Measurements from ENCODE around the gene NR3C2.

Gene NR3C2

DNA sequence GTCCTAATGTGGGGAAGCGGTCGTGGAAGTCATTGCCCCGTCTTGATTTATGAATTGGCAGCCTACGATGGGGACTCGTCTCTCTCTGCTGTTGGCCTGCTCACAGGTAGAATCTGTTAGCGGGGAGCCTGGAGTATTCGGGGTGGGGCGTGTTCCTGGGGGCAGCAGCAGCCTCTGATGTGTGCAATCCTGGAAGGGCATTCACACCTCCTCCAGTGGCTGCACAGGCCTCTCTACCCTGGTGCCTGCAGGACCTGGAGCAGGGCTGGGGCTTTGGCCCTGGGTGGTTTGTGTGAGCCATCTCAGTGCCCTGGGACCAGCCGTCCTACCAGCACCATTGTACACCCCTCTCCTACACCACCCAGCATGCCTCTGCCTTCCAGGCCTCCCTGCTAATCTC lies 369.4 kb downstream of the NR3C2 start:
- DNase-seq (ENCODE audit: low read depth) = no peak

GRCh38 chr4:148071009-148071408 lies 371.2 kb downstream of the NR3C2 start:
- no peak for DNase-seq (ENCODE audit: low read depth)

GRCh38 chr4:148069895-148070178 lies 372.4 kb downstream of the NR3C2 start:
- DNase-seq (ENCODE audit: low read depth) = no peak

DNA sequence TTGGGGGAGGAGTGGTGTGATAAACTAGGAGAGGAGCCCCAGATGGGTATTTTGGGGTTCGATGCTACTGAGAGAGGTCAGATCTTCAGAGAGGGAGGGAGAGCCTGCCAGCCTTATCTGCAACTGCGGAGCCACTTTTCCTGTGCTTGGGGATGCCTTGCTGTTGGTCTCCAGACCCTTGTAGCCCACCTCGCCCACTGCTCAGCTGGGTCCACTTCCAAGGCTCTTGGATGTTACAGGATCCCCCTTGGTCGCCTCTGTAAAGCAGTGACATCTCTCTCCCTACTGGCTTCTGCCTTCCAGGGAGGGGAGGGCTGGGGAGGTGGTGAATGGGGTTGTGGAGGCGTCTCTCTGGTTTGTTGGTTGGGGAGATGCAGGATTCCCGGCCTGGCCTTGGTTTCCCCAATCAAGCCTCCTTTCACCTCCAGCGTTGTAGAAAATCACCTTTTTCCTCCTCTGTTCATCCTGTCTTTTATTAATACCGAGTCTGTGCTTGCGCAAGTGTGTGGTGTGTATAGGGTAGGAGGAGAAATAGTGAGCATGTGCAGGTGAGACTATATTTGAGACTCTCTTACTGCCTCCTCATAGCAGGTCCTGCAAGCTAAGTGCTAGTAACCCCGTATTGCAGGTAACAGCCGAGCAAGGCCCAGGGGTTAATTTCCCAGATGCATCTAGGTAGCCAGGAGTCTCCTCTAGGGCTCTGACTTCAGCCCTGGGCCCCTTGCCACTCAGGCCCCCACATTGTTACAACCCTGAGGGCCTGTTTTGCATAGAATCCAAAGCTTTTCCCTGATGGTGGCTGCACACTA lies 372.9 kb downstream of the NR3C2 start:
- no peak for DNase-seq (ENCODE audit: low read depth)

- DNase-seq (ENCODE audit: low read depth) = no peak
Observed at GRCh38 chr4:148068065-148068911, 373.9 kb downstream of the NR3C2 start.

DNA sequence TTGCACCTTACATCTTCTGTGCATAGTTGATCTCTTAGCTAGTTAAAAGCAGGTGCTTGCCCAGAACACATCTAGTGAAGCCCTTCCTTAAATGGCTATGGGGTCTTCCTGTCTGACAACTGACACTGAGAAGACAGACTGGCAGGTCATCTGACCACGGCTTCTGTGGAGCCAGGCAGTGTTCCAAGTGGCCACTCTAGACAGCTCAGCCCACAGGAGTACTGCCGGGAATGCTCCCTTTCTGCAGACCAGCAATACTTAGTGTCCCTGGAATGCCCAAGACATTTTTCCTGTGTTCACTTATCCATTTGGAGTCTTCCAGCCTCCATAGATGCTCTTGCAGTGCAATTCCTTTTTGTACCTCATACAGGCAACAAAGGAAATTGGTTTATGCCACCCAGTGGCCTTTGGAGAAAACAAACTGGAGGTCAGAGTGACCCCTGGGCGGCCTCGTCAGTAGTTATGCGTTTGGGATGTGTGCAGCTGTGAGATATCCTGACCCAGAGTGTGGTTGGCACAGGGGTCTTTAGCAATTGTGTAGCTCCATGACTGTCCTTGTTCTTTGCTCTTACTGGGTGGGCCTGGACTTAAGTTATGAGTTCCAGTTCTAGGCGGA lies 374.8 kb downstream of the NR3C2 start:
- DNase-seq (ENCODE audit: low read depth) = no peak

DNA sequence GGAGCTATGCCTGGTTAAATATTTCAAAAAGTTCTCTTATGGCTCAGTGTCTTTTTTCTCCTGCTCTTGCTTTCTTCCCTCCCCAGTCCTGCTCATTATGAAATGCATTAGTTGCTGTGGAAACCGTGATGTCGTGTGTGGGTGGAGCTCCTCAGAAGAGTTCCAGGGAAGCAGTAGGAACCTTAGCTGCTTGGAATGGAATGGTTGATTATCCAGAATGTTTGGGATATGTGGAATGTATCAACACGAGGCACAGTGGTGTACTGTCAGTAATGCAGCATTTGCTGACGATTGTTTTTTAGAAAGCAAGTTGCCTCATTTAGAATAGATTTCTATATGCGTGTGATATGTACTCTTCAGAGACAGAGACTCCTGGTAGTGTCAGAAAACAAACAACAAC lies 377.1 kb downstream of the NR3C2 start:
- no peak for DNase-seq (ENCODE audit: low read depth)

DNA sequence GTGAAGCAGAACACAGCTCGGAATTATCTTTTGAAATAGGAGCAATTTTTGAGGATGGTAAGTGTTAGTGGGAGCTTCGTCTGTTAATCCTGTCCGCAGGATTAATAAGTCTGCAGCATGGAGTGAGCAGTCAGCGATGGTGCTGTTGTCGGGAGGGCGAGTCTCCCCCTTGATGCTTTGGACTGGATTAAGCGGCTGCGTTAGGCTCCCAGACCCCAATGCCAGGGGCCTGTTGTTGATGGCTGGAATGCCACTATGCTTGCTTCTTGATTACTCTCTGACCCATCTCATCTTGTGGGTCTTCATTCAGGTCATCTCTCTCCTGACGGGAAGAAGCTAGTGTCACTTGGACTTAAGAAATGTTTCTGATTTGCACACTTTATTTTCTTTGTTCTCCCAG lies 377.8 kb downstream of the NR3C2 start:
- no peak for DNase-seq (ENCODE audit: low read depth)

DNA sequence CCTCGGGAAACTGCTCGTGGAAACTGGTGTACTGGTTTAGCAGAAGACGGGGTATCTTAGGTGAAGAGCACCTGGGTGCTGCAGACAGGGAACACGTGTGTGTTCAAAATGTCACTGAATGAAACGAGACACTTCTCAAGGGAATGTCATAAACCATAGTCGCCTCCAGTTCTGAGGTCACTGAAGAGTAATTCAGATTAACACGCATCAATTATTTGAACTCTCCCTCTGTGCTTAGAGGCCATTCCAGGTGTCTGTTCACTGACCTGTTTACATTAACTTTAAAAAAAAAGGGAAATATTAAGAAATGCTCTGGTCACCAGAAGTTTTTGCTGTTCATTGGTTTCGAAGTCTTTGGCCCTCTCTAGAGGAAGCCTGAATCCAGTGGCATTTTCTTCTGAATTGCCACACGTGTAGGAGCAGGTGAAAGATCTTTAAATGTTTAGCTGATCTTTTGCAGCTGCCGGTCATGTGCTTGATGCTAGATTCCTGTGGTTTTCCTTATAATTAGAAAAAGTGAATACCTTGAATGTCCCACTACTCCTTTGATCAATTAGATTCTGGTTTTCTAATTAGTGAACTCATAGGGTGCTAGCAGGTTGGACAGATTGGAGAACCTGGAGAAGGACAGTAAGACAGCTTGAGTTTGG lies 379.8 kb downstream of the NR3C2 start:
- no peak for DNase-seq (ENCODE audit: low read depth)

- no peak for DNase-seq (ENCODE audit: low read depth)
Observed at GRCh38 chr4:148061795-148062194, 380.4 kb downstream of the NR3C2 start.

DNA sequence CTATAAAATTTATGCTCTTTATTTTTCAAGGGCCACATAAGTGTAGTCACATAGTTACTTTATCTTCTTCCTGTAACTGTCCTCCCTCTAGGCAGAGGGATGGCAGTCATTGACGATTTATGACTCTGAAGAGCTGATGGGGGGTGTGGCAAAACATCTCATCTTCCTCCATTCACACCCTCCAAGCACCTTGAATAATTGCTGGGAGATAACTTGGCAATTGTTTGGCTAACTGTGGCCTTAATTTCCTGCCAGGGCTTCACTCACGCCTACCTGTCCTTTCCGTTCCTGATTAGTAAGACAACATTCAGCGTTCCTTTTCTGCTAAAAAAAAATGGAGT lies 381.1 kb downstream of the NR3C2 start:
- DNase-seq (ENCODE audit: low read depth) = no peak

DNA sequence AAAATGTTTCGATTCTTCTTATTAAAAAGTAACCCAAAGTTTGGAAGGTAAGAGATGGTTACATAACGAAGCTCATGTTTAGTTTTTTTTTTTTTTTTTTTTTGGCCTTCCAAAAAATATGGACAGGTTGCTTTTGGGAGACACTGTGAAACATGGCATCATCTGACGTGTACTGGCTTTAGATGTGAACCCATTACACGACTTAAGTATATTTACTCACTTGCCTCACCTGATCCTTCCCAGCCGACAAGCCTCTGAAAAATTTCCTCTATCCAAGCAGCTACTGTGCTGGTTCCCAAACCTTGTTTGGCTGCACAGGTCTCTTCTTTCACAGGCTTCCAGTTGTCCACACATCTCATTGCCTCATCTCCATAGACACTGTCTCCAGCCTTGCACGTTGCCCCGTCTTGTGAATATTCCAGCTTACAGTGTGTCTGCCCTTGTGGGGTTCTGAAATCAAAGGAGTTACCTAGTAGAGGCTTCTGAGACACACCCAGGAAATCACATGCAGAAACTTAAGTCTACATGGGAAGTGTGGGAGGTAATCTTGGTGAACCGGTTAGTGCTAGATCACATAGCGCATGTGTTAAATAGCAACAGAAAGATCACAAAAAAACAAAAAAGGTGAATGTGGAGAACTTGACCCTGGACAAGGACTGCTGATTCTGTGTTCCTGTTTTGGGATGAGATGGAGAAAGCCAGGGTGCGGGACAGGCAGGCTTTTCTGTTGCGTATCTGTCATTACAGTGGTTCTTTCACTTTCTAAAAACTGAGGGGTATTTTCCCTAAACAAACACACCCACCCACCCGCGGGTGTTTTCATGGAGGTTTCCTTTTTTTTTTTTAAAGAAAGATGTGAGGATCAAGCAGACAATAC lies 381.7 kb downstream of the NR3C2 start:
- DNase-seq (ENCODE audit: low read depth) = no peak

- no peak for DNase-seq (ENCODE audit: low read depth)
Observed at GRCh38 chr4:148059617-148060180, 382.5 kb downstream of the NR3C2 start.

DNA sequence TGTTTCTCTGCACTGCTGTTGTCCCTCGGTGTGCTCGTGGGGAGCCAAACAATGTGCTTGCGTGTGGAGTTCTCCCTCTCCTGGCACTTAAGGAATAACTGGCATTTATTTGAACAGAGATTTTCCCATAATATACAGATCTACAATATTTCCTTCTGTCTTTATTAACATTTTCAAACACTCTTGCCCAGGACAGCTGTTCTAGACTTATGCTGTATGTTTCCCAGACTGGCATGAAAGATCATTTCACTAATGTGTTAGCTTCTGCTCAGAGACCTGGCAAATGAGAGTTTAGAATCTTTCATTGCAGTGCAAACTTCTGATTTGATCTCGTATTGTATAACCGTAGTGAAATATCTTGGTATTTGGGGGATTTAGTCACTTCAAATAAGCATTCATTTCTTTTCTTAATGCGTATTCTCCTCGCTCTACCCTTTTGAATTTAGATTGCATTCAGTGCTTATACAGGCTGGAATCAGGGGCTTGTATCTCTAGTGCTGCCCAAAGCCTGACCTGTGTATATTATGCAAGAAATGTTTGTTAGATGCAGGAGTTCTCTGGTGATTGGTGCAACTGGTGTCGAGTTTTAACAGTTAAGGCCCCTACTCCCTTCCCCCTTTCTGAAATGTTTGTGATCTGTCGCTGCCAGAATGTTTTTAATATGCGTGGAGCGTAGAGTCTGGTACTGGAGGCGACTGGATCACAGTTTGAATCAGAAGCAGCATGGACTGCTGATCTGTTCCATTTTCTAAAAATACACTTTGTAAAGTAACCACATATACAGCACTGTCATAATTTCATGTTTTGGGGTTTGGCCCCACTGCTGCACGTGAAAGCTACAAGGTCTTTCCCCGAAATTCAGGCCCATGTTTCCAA lies 384.0 kb downstream of the NR3C2 start:
- no peak for DNase-seq (ENCODE audit: low read depth)

- DNase-seq (ENCODE audit: low read depth) = no peak
Observed at GRCh38 chr4:148057516-148057915, 384.7 kb downstream of the NR3C2 start.

DNA sequence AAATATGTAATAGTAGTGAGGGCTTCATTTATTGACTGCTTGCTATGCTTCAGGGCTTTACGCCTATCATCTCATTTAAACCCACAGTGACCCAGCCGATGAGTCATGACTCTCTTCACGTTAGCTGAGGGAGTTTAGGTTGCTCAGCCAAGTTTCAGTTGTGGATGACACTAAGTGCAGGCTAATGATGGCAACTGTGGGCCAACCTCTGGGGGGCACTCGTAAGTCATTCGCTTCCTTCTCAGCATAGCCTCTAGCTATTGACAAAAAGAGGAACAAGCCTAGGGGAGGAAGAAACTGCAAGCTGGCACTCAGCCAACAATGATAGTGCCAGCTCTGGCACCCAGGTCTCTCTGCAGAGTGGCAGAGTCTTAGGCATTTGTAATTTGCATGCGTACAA lies 385.3 kb downstream of the NR3C2 start:
- DNase-seq (ENCODE audit: low read depth) = peak; percentile 35

- no peak for DNase-seq (ENCODE audit: low read depth)
Observed at GRCh38 chr4:148055844-148056243, 386.4 kb downstream of the NR3C2 start.

DNA sequence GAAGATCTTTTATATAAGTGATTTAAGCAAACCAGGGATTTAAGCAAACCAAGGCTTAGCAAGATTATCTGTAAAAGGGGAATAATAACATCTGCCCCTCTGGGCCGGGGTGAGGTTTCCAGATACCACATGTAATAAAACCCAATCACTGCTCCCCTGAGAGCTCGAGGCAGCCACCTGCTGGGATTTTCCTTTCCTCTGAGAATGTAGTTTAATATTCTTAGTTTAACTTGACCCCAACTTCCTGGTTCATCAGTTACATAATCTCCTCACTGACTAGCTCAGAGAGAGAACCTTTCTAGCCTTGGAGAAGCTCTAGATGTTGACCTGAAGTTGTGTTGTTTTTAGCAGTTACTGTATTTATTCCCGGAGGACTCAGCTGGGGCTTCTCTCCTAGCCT lies 387.9 kb downstream of the NR3C2 start:
- no peak for DNase-seq (ENCODE audit: low read depth)

GRCh38 chr4:148053298-148054003 lies 388.8 kb downstream of the NR3C2 start:
- DNase-seq (ENCODE audit: low read depth) = no peak

DNA sequence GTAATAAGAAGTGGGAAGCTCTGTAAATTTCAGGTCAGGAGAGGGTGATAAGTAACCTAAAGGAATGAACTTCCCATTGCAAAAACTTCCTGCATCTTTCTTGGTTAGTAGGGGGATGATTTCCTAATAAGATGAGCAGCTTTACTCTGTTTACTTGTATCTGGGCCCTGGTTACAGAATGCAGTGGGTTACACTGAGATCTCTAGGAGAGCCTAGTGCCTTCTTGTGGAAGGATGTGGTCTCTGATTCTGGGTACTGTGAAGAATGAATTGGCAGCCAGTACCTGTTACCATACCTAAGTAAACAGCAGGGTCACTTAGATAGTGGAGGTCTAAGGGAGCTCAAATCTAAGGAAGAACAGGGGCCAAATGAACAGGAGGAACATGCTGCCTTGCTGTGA lies 389.8 kb downstream of the NR3C2 start:
- no peak for DNase-seq (ENCODE audit: low read depth)
